ENCODE data around the gene FAM135A.

DNA sequence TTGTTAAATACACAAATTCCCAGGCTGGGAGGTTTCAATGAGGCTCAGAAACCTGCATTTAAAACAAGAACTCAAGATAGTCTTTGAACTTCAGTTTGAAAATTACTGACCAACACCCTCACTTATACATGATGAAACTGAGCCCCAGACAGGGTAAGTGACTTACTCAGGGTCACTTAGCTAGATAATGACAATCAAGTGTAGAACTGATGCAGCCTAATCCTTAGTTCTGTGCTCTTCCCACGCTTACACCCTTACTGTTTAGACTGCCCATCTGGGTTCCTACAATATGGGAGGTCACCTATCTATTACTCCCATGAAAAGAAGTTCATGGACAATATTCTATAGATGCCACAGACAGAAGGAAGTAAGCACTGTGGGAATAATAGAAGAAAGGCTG lies 24.5 kb upstream of the FAM135A start:
- TF ChIP-seq SMC3 (IDR thresholded peaks at IDR 0.05) (no peak), JUNB (IDR thresholded peaks at IDR 0.05) (no peak), RARB (CRISPR knock-in tag; IDR thresholded peaks at IDR 0.05) (no peak)
- TF ChIP-seq, protein P1, sequence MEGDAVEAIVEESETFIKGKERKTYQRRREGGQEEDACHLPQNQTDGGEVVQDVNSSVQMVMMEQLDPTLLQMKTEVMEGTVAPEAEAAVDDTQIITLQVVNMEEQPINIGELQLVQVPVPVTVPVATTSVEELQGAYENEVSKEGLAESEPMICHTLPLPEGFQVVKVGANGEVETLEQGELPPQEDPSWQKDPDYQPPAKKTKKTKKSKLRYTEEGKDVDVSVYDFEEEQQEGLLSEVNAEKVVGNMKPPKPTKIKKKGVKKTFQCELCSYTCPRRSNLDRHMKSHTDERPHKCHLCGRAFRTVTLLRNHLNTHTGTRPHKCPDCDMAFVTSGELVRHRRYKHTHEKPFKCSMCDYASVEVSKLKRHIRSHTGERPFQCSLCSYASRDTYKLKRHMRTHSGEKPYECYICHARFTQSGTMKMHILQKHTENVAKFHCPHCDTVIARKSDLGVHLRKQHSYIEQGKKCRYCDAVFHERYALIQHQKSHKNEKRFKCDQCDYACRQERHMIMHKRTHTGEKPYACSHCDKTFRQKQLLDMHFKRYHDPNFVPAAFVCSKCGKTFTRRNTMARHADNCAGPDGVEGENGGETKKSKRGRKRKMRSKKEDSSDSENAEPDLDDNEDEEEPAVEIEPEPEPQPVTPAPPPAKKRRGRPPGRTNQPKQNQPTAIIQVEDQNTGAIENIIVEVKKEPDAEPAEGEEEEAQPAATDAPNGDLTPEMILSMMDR (IDR thresholded peaks at IDR 0.05) = no peak
